ENCODE measurements around the gene CHMP5. TPM values are rescaled to one million over a fixed set of nuclear protein-coding genes. Genes with fewer than 3 reads are reported as not detected.
"Not testable (repeated sequence)": the region's sequence is repeated elsewhere in the genome, so short reads cannot be mapped to it uniquely, and the experiment has no call there.

The CHMP5 gene
- polyA plus RNA-seq, 10 donors = 70.3 to 84.6 (median 77.8) TPM

- DNase-seq = no peak
Measured at GRCh38 chr9:33310748-33311147, 45.9 kb downstream of the CHMP5 start.

GRCh38 chr9:33311953-33312352 is 47.1 kb downstream of the CHMP5 start:
- DNase-seq = no peak

- DNase-seq = no peak
Measured at GRCh38 chr9:33315371-33315770, 50.5 kb downstream of the CHMP5 start.

- not testable (repeated sequence) for DNase-seq
Measured at GRCh38 chr9:33317136-33317535, 52.3 kb downstream of the CHMP5 start.

GRCh38 chr9:33318225-33318624 is 53.4 kb downstream of the CHMP5 start:
- DNase-seq = no peak

- no peak for DNase-seq
Measured at GRCh38 chr9:33318781-33319180, 53.9 kb downstream of the CHMP5 start.

GRCh38 chr9:33320230-33320567 is 55.4 kb downstream of the CHMP5 start:
- DNase-seq = no peak

- DNase-seq = peak; percentile 27 to 90 (median 67)
Measured at GRCh38 chr9:33320568-33321261, 55.9 kb downstream of the CHMP5 start.

- DNase-seq = no peak
Measured at GRCh38 chr9:33329117-33329563, 64.3 kb downstream of the CHMP5 start.

- DNase-seq = no peak
Measured at GRCh38 chr9:33329979-33330378, 65.1 kb downstream of the CHMP5 start.

- DNase-seq = peak in 1 of 3 donors; percentile 25
Measured at GRCh38 chr9:33331377-33331891, 66.6 kb downstream of the CHMP5 start.

Other genes starting within 250 kb of the CHMP5 start
- gene DNAJA1, start 239.8 kb upstream of the CHMP5 start, polyA plus RNA-seq (ENCODE audit: insufficient read length in 10 of 10) = 100 to 1,000 TPM in 5 of 10 donors, 10 to 100 TPM in 5; 91.8 to 139 (median 103) TPM
- 10 to 100 TPM; 15.1 to 21.6 (median 18.8) TPM for gene SMU1, start 188.4 kb upstream of the CHMP5 start, polyA plus RNA-seq (ENCODE audit: insufficient read length in 10 of 10)
- 10 to 100 TPM; 35.9 to 53.2 (median 45.7) TPM for gene B4GALT1, start 97.7 kb upstream of the CHMP5 start, polyA plus RNA-seq (ENCODE audit: insufficient read length in 10 of 10)
- not detected for gene SPINK4, start 24.9 kb upstream of the CHMP5 start, polyA plus RNA-seq (ENCODE audit: insufficient read length in 10 of 10)
- gene BAG1, start 341 bp upstream of the CHMP5 start, polyA plus RNA-seq (ENCODE audit: insufficient read length in 10 of 10) = 10 to 100 TPM; 62.4 to 86.8 (median 73.6) TPM
- 10 to 100 TPM; 21.6 to 33.4 (median 27.1) TPM for gene NFX1, start 25.5 kb downstream of the CHMP5 start, polyA plus RNA-seq (ENCODE audit: insufficient read length in 10 of 10)
- 1 to 10 TPM; 1.0 to 6.8 (median 1.8) TPM for gene AQP7, start 137.5 kb downstream of the CHMP5 start, polyA plus RNA-seq (ENCODE audit: insufficient read length in 10 of 10)
- gene AQP3, start 182.5 kb downstream of the CHMP5 start, polyA plus RNA-seq (ENCODE audit: insufficient read length in 10 of 10) = 10 to 100 TPM in 3 of 10 donors, 1 to 10 TPM in 7; 4.9 to 26.8 (median 5.7) TPM
- 10 to 100 TPM; 19.4 to 27.1 (median 23.5) TPM for gene NOL6, start 208.9 kb downstream of the CHMP5 start, polyA plus RNA-seq (ENCODE audit: insufficient read length in 10 of 10)

Measured in muscle of back (tissue), 11 donors.